Thoracic aorta (tissue), 2 donors: ENCODE measurements around the gene FER. TPM values are rescaled to one million over a fixed set of nuclear protein-coding genes. Genes with fewer than 3 reads are reported as not detected.
"Not testable (repeated sequence)": the region's sequence is repeated elsewhere in the genome, so short reads cannot be mapped to it uniquely, and the experiment has no call there.

Experiments
- ATAC-seq: fragments of 150-250 bp; one replicate; pipeline ENCODE4 v1.8.0; 2017; ENCODE audit warnings: low read depth; ENCODE audit not compliant: insufficient number of reproducible peaks, low FRiP score
- DNase-seq: peaks from one replicate; pipeline ENCODE4 v3.0.0-alpha.2; 2020; ENCODE audit warnings: low spot score
- H3K27ac ChIP-seq, 2 donors: fragments of 200-600 bp; sonication (generic); 1 replicate in 1 of 2; 2 replicates in 1 of 2; pipeline ENCODE4 v1.5.1; 2016; ENCODE audit warnings: mild to moderate bottlenecking in 2 of 2, moderate library complexity in 2 of 2
- H3K27me3 ChIP-seq: fragments of 200-600 bp; sonication (generic); replicated peaks from 2 replicates; pipeline ENCODE4 v1.6.0; 2016; ENCODE audit warnings: mild to moderate bottlenecking; ENCODE audit not compliant: insufficient read depth
- H3K36me3 ChIP-seq: fragments of 200-600 bp; sonication (generic); one replicate; pipeline ENCODE4 v1.5.1; 2016
- H3K4me1 ChIP-seq, 2 donors: fragments of 200-600 bp; sonication (generic); 1 replicate in 1 of 2; 2 replicates in 1 of 2; pipeline versions ENCODE4 v1.5.1 to v1.6.0; 2016; ENCODE audit warnings: low read depth in 2 of 2, mild to moderate bottlenecking in 1 of 2; ENCODE audit not compliant: control insufficient read depth in 1 of 2
- H3K4me3 ChIP-seq: fragments of 200-600 bp; sonication (generic); 2 replicates; pipeline ENCODE4 v1.5.1; 2016; ENCODE audit warnings: mild to moderate bottlenecking
- H3K9me3 ChIP-seq: fragments of 200-600 bp; sonication (generic); 2 replicates; pipeline ENCODE4 v1.5.1; 2016
- CTCF ChIP-seq: fragments of 200-600 bp; sonication (generic); IDR thresholded peaks from one replicate; pipeline ENCODE4 v1.5.1; 2019; ENCODE audit warnings: antibody characterized with exemption
- total RNA-seq, 2 donors: library from RNA; depleted of rRNA; stranded (reverse); fragments of >200 nt; gene quantifications; one replicate each; pipeline versions ENCODE4 v1.1.0 to v1.2.3, GENCODE V29; 2016

The FER gene
- total RNA-seq, 2 donors from 2014 or later, result 15.6 to 38.1 TPM

- H3K4me3 ChIP-seq, result no peak overlapping the region
- ATAC-seq (no peak), DNase-seq (no peak)
- no peak for TF ChIP-seq CTCF
- no peaks in the 10 kb centered on the region for H3K36me3 ChIP-seq
- H3K27ac ChIP-seq, result no peak overlapping the region
- H3K4me1 ChIP-seq, result peaks cover 0 to 19% of the 10 kb centered on the region in 2 donors
- no peaks in the 10 kb centered on the region for H3K9me3 ChIP-seq
- H3K27me3 ChIP-seq, result no peaks in the 10 kb centered on the region
Observed at GRCh38 chr5:108769352-108769751, 21.7 kb downstream of the FER start.

- no peaks in the 10 kb centered on the region for H3K9me3 ChIP-seq
- no peaks in the 10 kb centered on the region for H3K36me3 ChIP-seq
- peaks cover 0 to 12% of the 10 kb centered on the region in 2 donors for H3K4me1 ChIP-seq
- TF ChIP-seq CTCF, result no peak
- no peak overlapping the region for H3K4me3 ChIP-seq
- ATAC-seq (no peak), DNase-seq (no peak)
- H3K27me3 ChIP-seq, result no peaks in the 10 kb centered on the region
- H3K27ac ChIP-seq, result no peak overlapping the region
Observed at GRCh38 chr5:108772626-108773025, 24.9 kb downstream of the FER start.

- H3K27ac ChIP-seq, result no peak overlapping the region
- DNase-seq, result no peak
- peaks cover 0 to 12% of the 10 kb centered on the region in 2 donors for H3K4me1 ChIP-seq
- H3K27me3 ChIP-seq, result no peaks in the 10 kb centered on the region
- H3K9me3 ChIP-seq, result no peaks in the 10 kb centered on the region
- no peak overlapping the region for H3K4me3 ChIP-seq
- TF ChIP-seq CTCF, result no peak
- H3K36me3 ChIP-seq, result no peaks in the 10 kb centered on the region
- no peak for ATAC-seq
Observed at GRCh38 chr5:108773330-108773729, 25.6 kb downstream of the FER start.

- not testable (repeated sequence) for H3K27ac ChIP-seq, H3K36me3 ChIP-seq, DNase-seq, H3K9me3 ChIP-seq, H3K27me3 ChIP-seq, ATAC-seq, H3K4me3 ChIP-seq
- peaks cover 0 to 12% of the 10 kb centered on the region in 2 donors for H3K4me1 ChIP-seq
Observed at GRCh38 chr5:108774079-108774478, 26.4 kb downstream of the FER start.

- H3K36me3 ChIP-seq, H3K9me3 ChIP-seq, DNase-seq, H3K4me3 ChIP-seq, H3K27me3 ChIP-seq, ATAC-seq, H3K27ac ChIP-seq: not testable (repeated sequence)
- H3K4me1 ChIP-seq, result peaks cover 7 to 14% of the 10 kb centered on the region in 2 donors
Observed at GRCh38 chr5:108777582-108777981, 29.9 kb downstream of the FER start.

GRCh38 chr5:108784577-108784976 is 36.9 kb downstream of the FER start:
- ATAC-seq, DNase-seq, H3K4me3 ChIP-seq, H3K27ac ChIP-seq, H3K9me3 ChIP-seq, H3K27me3 ChIP-seq, H3K36me3 ChIP-seq: not testable (repeated sequence)
- H3K4me1 ChIP-seq, result peaks cover 7 to 20% of the 10 kb centered on the region in 2 donors

GRCh38 chr5:108786806-108787483 is 39.2 kb downstream of the FER start:
- H3K27ac ChIP-seq, result no peak overlapping the region
- ATAC-seq, result no peak
- no peak overlapping the region for H3K4me3 ChIP-seq
- H3K9me3 ChIP-seq, result no peaks in the 10 kb centered on the region
- H3K27me3 ChIP-seq, result no peaks in the 10 kb centered on the region
- no peak for DNase-seq
- H3K4me1 ChIP-seq, result peaks cover 0 to 15% of the 10 kb centered on the region in 2 donors
- H3K36me3 ChIP-seq, result no peaks in the 10 kb centered on the region
- no peak for TF ChIP-seq CTCF
